K562 (cell line): ENCODE data around the gene TRNAU1AP. TPM values are rescaled to one million over a fixed set of nuclear protein-coding genes. Genes with fewer than 3 reads are reported as not detected.

Experiments
- BACH1 ChIP-seq: fragments of 200-800 bp; sonication (Bioruptor generic); IDR thresholded peaks from 2 replicates; pipeline ENCODE4 v1.6.1; 2016; ENCODE audit warnings: missing genetic modification characterization, missing compliant biosample characterization
- BCL6 ChIP-seq: fragments of 250-450 bp; sonication (Bioruptor Pico); IDR thresholded peaks from 2 replicates; pipeline ENCODE4 v1.4.0; 2020
- CCNT2 ChIP-seq: IDR thresholded peaks from 2 replicates; pipeline ENCODE4 v1.6.1; 2011; ENCODE audit warnings: borderline replicate concordance, low read depth, mild to moderate bottlenecking, moderate library complexity, mixed read lengths, low read length; ENCODE audit not compliant: insufficient read length; ENCODE audit errors: extremely low read depth
- EWSR1 ChIP-seq: fragments of 450-650 bp; IDR thresholded peaks from 2 replicates; pipeline ENCODE4 v1.6.1; 2018; ENCODE audit warnings: borderline replicate concordance, mild to moderate bottlenecking, low read depth, moderate library complexity; ENCODE audit not compliant: partially characterized antibody
- KLF16 ChIP-seq: IDR thresholded peaks from 2 replicates; pipeline ENCODE4 v1.6.1; 2016; ENCODE audit warnings: antibody characterized with exemption
- MCM3 ChIP-seq: fragments of 450-650 bp; IDR thresholded peaks from 2 replicates; pipeline ENCODE4 v1.6.1; 2016
- NCOA1 ChIP-seq: fragments of 450-650 bp; IDR thresholded peaks from 2 replicates; pipeline ENCODE4 v1.6.1; 2016; ENCODE audit warnings: low read depth
- NR2F6 ChIP-seq: fragments of 450-650 bp; formaldehyde crosslinking; IDR thresholded peaks from 2 replicates; pipeline ENCODE4 v1.4.0; 2020; ENCODE audit warnings: mild to moderate bottlenecking
- RBM14 ChIP-seq: fragments of 200-400 bp; formaldehyde crosslinking; IDR thresholded peaks from 2 replicates; pipeline ENCODE4 v1.6.1; 2018; ENCODE audit warnings: low read depth, mild to moderate bottlenecking, low read length, moderate library complexity, borderline replicate concordance; ENCODE audit not compliant: insufficient read depth
- SRSF9 ChIP-seq: fragments of 200-400 bp; formaldehyde crosslinking; IDR thresholded peaks from 2 replicates; pipeline ENCODE4 v1.6.1; 2017; ENCODE audit warnings: low read depth, low read length, borderline replicate concordance
- STAT5A ChIP-seq: IDR thresholded peaks from 2 replicates; pipeline ENCODE4 v1.6.1; 2012; ENCODE audit warnings: low read length, inconsistent platforms, borderline replicate concordance
- SUPT5H ChIP-seq: fragments of 450-650 bp; IDR thresholded peaks from 2 replicates; pipeline ENCODE4 v1.6.1; 2016
- TCFL5 ChIP-seq: fragments of 250-450 bp; sonication (Bioruptor Pico); conservative IDR thresholded peaks from 2 replicates; pipeline ENCODE4 v1.6.1; 2021; ENCODE audit warnings: mild to moderate bottlenecking, moderate library complexity, matching md5 sums
- TGIF2 ChIP-seq: sonication (generic); formaldehyde crosslinking; IDR thresholded peaks from 2 replicates; pipeline ENCODE4 v1.8.1; 2022; ENCODE audit warnings: mild to moderate bottlenecking, missing genetic modification reagents, moderate library complexity
- ZBTB1 ChIP-seq: sonication (generic); formaldehyde crosslinking; IDR thresholded peaks from 2 replicates; pipeline ENCODE4 v1.8.1; 2023; ENCODE audit warnings: missing genetic modification reagents, low read depth, mild to moderate bottlenecking, borderline replicate concordance
- ZKSCAN3 ChIP-seq: fragments of 250-450 bp; sonication (Bioruptor Pico); IDR thresholded peaks from 2 replicates; pipeline ENCODE4 v1.4.0; 2020
- ZKSCAN8 ChIP-seq: fragments of 200-800 bp; sonication (Bioruptor generic); IDR thresholded peaks from 2 replicates; pipeline ENCODE4 v1.6.1; 2016; ENCODE audit warnings: missing genetic modification characterization, missing compliant biosample characterization
- ZNF146 ChIP-seq: IDR thresholded peaks from one replicate; pipeline ENCODE4 v1.6.1; 2018; ENCODE audit warnings: missing compliant biosample characterization; ENCODE audit not compliant: unreplicated experiment
- ZNF436 ChIP-seq: fragments of 250-450, 450-650 bp; sonication (Bioruptor Pico); formaldehyde crosslinking; IDR thresholded peaks from 2 replicates; pipeline ENCODE4 v1.7.0; 2020; ENCODE audit warnings: mild to moderate bottlenecking
- ZNF551 ChIP-seq: fragments of 250-450 bp; sonication (Bioruptor Pico); IDR thresholded peaks from 2 replicates; pipeline ENCODE4 v1.5.0; 2021; ENCODE audit warnings: mild to moderate bottlenecking, moderate library complexity
- ZNF589 ChIP-seq: fragments of 200-800 bp; sonication (Bioruptor generic); IDR thresholded peaks from 2 replicates; pipeline ENCODE4 v1.6.1; 2016; ENCODE audit warnings: low read depth, missing genetic modification characterization, missing compliant biosample characterization
- ZNF717 ChIP-seq: fragments of 250-450 bp; sonication (Bioruptor Pico); IDR thresholded peaks from 2 replicates; pipeline ENCODE4 v1.5.0; 2021
- polyA plus RNA-seq, 8 experiments: library from polyadenylated mRNA; depleted of rRNA in 4 of 8; stranded (reverse) in 5 of 8; unstranded in 3 of 8; fragments of >200 nt; fragmentation: Nextera tagmentation in 2 of 8; fragmentation: Illumina TruSeq in 1 of 8; extraction: Ambion mirVana in 2 of 8; extraction: Trizol in 1 of 8; gene quantifications; 2 replicates each; pipeline versions ENCODE4 v1.2.1 to v1.2.3, GENCODE V29; 2011 to 2014; ENCODE audit warnings: inconsistent platforms in 1 of 8, missing spikeins in 1 of 8
- total RNA-seq, 7 experiments: library from RNA; depleted of rRNA in 6 of 7; stranded (reverse); fragments of >200 nt in 6 of 7; fragmentation: Illumina TruSeq in 2 of 7; extraction: Trizol in 2 of 7; gene quantifications; 2 replicates each; pipeline versions ENCODE4 v1.2.1 to v1.2.3, GENCODE V29; 2011 to 2021; ENCODE audit warnings: low replicate concordance in 1 of 7
- TF ChIP-seq, protein P1 (sequence below): sonication (generic); formaldehyde crosslinking; IDR thresholded peaks from 2 replicates; pipeline ENCODE4 v1.8.1; 2023; ENCODE audit warnings: mild to moderate bottlenecking, missing genetic modification reagents, moderate library complexity
- TF ChIP-seq, protein P2 (sequence below): fragments of 250-450 bp; sonication (Bioruptor Pico); IDR thresholded peaks from 2 replicates; pipeline ENCODE4 v1.9.0; 2021; ENCODE audit warnings: mild to moderate bottlenecking, inconsistent platforms
- TF ChIP-seq, protein P3 (sequence below), 2 experiments: IDR thresholded peaks; 2 replicates each; pipeline ENCODE4 v1.6.1; 2012; ENCODE audit warnings: improper control_type of control experiment in 2 of 2, low read depth in 2 of 2, low read length in 2 of 2, borderline replicate concordance in 1 of 2

TRNAU1AP gene
- total and polyA plus RNA-seq, 9 of the 15 experiments (the other 6 are each of a cell fraction or from before 2014, with no cell fraction given): 34.9 to 110 (median 46.3) TPM

DNA sequence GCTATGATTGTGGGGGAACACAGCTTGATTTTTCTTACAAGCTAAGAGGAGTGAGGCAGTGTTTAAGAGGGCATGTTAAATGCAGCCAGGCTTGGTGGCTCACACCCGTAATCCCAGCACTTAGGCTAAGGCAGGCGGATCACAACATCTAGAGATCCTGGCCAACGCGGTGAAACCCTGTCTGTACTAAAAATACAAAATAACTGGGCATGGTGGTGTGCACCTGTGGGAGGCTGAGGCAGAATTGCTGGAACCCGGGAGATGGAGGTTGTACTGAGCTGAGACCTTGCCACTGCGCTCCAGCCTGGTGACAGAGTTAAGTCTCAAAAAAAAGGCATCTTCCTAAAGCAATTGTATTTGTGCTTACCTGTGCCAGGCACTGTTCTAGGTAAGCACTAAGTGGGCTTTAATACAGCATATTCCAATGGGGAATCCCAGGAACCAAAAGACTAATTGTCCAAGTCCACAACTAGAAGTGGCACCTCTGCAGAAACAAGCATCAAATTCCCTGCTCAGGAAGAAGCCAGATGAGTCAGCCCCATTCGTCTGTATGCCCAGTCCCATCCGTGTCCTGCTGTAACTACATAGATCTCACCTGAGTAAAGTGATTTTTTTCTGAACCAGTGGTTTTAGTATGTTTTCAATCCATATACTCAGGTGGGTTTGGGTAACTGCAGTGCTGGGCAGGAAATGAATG is 42.5 kb upstream of the TRNAU1AP start (continued):
- TF ChIP-seq ZKSCAN3 (CRISPR knock-in tag): no peak
- TF ChIP-seq, protein P1, sequence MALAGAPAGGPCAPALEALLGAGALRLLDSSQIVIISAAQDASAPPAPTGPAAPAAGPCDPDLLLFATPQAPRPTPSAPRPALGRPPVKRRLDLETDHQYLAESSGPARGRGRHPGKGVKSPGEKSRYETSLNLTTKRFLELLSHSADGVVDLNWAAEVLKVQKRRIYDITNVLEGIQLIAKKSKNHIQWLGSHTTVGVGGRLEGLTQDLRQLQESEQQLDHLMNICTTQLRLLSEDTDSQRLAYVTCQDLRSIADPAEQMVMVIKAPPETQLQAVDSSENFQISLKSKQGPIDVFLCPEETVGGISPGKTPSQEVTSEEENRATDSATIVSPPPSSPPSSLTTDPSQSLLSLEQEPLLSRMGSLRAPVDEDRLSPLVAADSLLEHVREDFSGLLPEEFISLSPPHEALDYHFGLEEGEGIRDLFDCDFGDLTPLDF (CRISPR knock-in tag): peak; percentile 59; the same call in 1 of the 2 replicates
- TF ChIP-seq STAT5A: no peak; the same call in 1 of the 2 replicates
- TF ChIP-seq ZNF589 (CRISPR knock-in tag): no peak
- TF ChIP-seq, protein P2, sequence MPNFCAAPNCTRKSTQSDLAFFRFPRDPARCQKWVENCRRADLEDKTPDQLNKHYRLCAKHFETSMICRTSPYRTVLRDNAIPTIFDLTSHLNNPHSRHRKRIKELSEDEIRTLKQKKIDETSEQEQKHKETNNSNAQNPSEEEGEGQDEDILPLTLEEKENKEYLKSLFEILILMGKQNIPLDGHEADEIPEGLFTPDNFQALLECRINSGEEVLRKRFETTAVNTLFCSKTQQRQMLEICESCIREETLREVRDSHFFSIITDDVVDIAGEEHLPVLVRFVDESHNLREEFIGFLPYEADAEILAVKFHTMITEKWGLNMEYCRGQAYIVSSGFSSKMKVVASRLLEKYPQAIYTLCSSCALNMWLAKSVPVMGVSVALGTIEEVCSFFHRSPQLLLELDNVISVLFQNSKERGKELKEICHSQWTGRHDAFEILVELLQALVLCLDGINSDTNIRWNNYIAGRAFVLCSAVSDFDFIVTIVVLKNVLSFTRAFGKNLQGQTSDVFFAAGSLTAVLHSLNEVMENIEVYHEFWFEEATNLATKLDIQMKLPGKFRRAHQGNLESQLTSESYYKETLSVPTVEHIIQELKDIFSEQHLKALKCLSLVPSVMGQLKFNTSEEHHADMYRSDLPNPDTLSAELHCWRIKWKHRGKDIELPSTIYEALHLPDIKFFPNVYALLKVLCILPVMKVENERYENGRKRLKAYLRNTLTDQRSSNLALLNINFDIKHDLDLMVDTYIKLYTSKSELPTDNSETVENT (CRISPR knock-in tag): peak; percentile 49
- no peak for TF ChIP-seq BACH1 (tag)
- no peak for TF ChIP-seq NCOA1
- TF ChIP-seq SRSF9: no peak
- TF ChIP-seq SUPT5H: peak; percentile 96
- peak; percentile 89 for TF ChIP-seq CCNT2
- peak; percentile 84 for TF ChIP-seq ZNF551 (CRISPR knock-in tag)
- TF ChIP-seq NR2F6 (CRISPR knock-in tag): peak; percentile 91; the same call in 1 of the 2 replicates
- no peak for TF ChIP-seq ZNF146 (CRISPR knock-in tag)
- TF ChIP-seq ZNF436 (CRISPR knock-in tag): peak; percentile 29; the same call in 1 of the 2 replicates
- TF ChIP-seq, protein P3, sequence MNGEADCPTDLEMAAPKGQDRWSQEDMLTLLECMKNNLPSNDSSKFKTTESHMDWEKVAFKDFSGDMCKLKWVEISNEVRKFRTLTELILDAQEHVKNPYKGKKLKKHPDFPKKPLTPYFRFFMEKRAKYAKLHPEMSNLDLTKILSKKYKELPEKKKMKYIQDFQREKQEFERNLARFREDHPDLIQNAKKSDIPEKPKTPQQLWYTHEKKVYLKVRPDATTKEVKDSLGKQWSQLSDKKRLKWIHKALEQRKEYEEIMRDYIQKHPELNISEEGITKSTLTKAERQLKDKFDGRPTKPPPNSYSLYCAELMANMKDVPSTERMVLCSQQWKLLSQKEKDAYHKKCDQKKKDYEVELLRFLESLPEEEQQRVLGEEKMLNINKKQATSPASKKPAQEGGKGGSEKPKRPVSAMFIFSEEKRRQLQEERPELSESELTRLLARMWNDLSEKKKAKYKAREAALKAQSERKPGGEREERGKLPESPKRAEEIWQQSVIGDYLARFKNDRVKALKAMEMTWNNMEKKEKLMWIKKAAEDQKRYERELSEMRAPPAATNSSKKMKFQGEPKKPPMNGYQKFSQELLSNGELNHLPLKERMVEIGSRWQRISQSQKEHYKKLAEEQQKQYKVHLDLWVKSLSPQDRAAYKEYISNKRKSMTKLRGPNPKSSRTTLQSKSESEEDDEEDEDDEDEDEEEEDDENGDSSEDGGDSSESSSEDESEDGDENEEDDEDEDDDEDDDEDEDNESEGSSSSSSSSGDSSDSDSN (IDR thresholded peaks at IDR 0.05; ENCODE audit: borderline replicate concordance in 1 of 2, low read depth in 2 of 2, low read length in 2 of 2): no peak
- TF ChIP-seq TGIF2: no peak
- peak; percentile 98 for TF ChIP-seq EWSR1
- TF ChIP-seq TCFL5 (CRISPR knock-in tag): 0 out of 2 replicates have a peak, but pooled peaks have one; percentile 7
- TF ChIP-seq KLF16: no peak
- TF ChIP-seq ZKSCAN8: no peak
- peak; percentile 76 for TF ChIP-seq ZNF717 (CRISPR knock-in tag)
- peak; percentile 76; the same call in 1 of the 2 replicates for TF ChIP-seq BCL6 (CRISPR knock-in tag)
- TF ChIP-seq ZBTB1 (CRISPR knock-in tag): no peak
- no peak for TF ChIP-seq MCM3
- no peak for TF ChIP-seq RBM14
